GM12878 (cell line): ENCODE measurements around the gene TCERG1L. TPM values are rescaled to one million over a fixed set of nuclear protein-coding genes. Genes with fewer than 3 reads are reported as not detected.

ENCODE experiments used
- ATAC-seq: fragments of 200-7000 bp; cut with Tn5 transposase; 3 replicates; pipeline ENCODE4 v1.9.1; 2020; ENCODE audit warnings: mild to moderate bottlenecking, moderate library complexity
- BruUV-seq: library from RNA; stranded (reverse); fragments of 400-500 nt; replicated peaks from 2 replicates; lab custom pipeline; 2021; lab: Mats Ljungman, UMichigan
- CTCF ChIA-PET: fragments of 300-600 bp; sonication (Branson Sonifier 250); formaldehyde crosslinking; extraction: SDS; loops from one replicate; lab custom pipeline; 2021; ENCODE audit warnings: inconsistent platforms; lab: Yijun Ruan, JAX
- POLR2A ChIA-PET: fragments of 350-600 bp; formaldehyde crosslinking; extraction: SDS; loops from one replicate; lab custom pipeline; 2021; ENCODE audit warnings: inconsistent platforms; lab: Charles Lee
- RAD21 ChIA-PET: fragments of 300-600 bp; sonication (Branson Sonifier 250); formaldehyde crosslinking; loops from one replicate; lab custom pipeline; 2023; ENCODE audit warnings: antibody characterized with exemption; ENCODE audit not compliant: unreplicated experiment; lab: Charles Lee
- SMC1A ChIA-PET: fragments of 300-600 bp; sonication (Branson Sonifier 250); formaldehyde crosslinking; loops from one replicate; lab custom pipeline; 2023; ENCODE audit not compliant: unreplicated experiment, uncharacterized antibody; lab: Charles Lee
- DNase-seq: peaks from one replicate; pipeline ENCODE4 v3.0.0-alpha.2; 2011; ENCODE audit warnings: low read depth, low spot score
- FAIRE-seq: peaks from 3 replicates; lab custom pipeline; 2011; peaks lifted over from hg19 to GRCh38; lab: Jason Lieb, UNC
- H2AFZ ChIP-seq: 2 replicates; pipeline ENCODE4 v1.6.0; 2011; ENCODE audit warnings: low read depth, low read length, control low read depth; ENCODE audit not compliant: control insufficient read depth
- H3K27ac ChIP-seq: 2 replicates; pipeline ENCODE4 v1.5.1; 2011; ENCODE audit warnings: control low read depth; ENCODE audit not compliant: control insufficient read depth, insufficient read depth
- H3K27me3 ChIP-seq, 2 experiments: replicated peaks in 1 of 2; 2 replicates each; pipeline versions ENCODE4 v1.6.0 to v1.6.1; 2011; ENCODE audit warnings: low read length in 1 of 2; ENCODE audit not compliant: control insufficient read depth in 2 of 2, insufficient read depth in 2 of 2
- H3K36me3 ChIP-seq, 2 experiments: 2 replicates each; pipeline ENCODE4 v1.5.1; 2011; ENCODE audit warnings: low read length in 1 of 2; ENCODE audit not compliant: control insufficient read depth in 2 of 2, insufficient read depth in 2 of 2
- H3K4me1 ChIP-seq: 2 replicates; pipeline ENCODE4 v1.6.1; 2011; ENCODE audit warnings: mild to moderate bottlenecking, low read length, moderate library complexity, mixed read lengths; ENCODE audit not compliant: control insufficient read depth, insufficient read depth
- H3K4me2 ChIP-seq: 2 replicates; pipeline ENCODE4 v1.6.0; 2011; ENCODE audit warnings: control low read depth; ENCODE audit not compliant: control insufficient read depth, insufficient read depth
- H3K4me3 ChIP-seq: fragments of 200-600 bp; sonication (generic); 2 replicates; pipeline ENCODE4 v1.5.1; 2016
- H3K79me2 ChIP-seq: 2 replicates; pipeline ENCODE4 v1.6.0; 2011; ENCODE audit warnings: low read length; ENCODE audit not compliant: control insufficient read depth, insufficient read depth
- H3K9ac ChIP-seq: 2 replicates; pipeline ENCODE4 v1.8.0; 2011; ENCODE audit warnings: low read length, control low read depth, mixed read lengths; ENCODE audit not compliant: control insufficient read depth, insufficient read depth
- H3K9me3 ChIP-seq: replicated peaks from 3 replicates; pipeline ENCODE4 v1.5.1; 2011; ENCODE audit warnings: mild to moderate bottlenecking, low read length; ENCODE audit not compliant: control insufficient read depth, insufficient read depth
- H4K20me1 ChIP-seq: 2 replicates; pipeline ENCODE4 v1.6.0; 2011; ENCODE audit not compliant: control insufficient read depth, insufficient read depth
- ASH2L ChIP-seq: fragments of 300-600, 200-600 bp; sonication (generic); IDR thresholded peaks from 2 replicates; pipeline ENCODE4 v1.6.1; 2017; ENCODE audit warnings: low read depth, mild to moderate bottlenecking, borderline replicate concordance
- BHLHE40 ChIP-seq, 2 experiments: fragments of 450-650 bp in 1 of 2; IDR thresholded peaks; 2 replicates each; pipeline ENCODE4 v1.6.1; 2011 to 2017; ENCODE audit warnings: low read depth in 2 of 2, borderline replicate concordance in 1 of 2, improper control_type of control experiment in 1 of 2, low read length in 1 of 2, mild to moderate bottlenecking in 1 of 2
- DPF2 ChIP-seq: fragments of 450-650 bp; IDR thresholded peaks from 2 replicates; pipeline ENCODE4 v1.6.1; 2017; ENCODE audit warnings: mild to moderate bottlenecking
- ESRRA ChIP-seq: IDR thresholded peaks from 2 replicates; pipeline ENCODE4 v1.6.1; 2012; ENCODE audit warnings: mild to moderate bottlenecking, low read length, improper control_type of control experiment
- HDAC6 ChIP-seq: fragments of 200-600 bp; sonication (generic); IDR thresholded peaks from one replicate; pipeline ENCODE4 v1.8.0; 2017; ENCODE audit warnings: antibody characterized with exemption; ENCODE audit not compliant: unreplicated experiment
- IKZF2 ChIP-seq, 2 experiments: fragments of 450-650 bp; IDR thresholded peaks; 2 replicates each; pipeline ENCODE4 v1.6.1; 2017; ENCODE audit warnings: mild to moderate bottlenecking in 2 of 2, moderate library complexity in 2 of 2
- IRF4 ChIP-seq: IDR thresholded peaks from 2 replicates; pipeline ENCODE4 v1.6.1; 2011; ENCODE audit warnings: low read depth, low read length
- PML ChIP-seq: IDR thresholded peaks from 2 replicates; pipeline ENCODE4 v1.6.1; 2012; ENCODE audit warnings: low read length, inconsistent platforms
- POLR2AphosphoS2 ChIP-seq: IDR thresholded peaks from 2 replicates; pipeline ENCODE4 v1.6.1; 2011; ENCODE audit warnings: low read depth, mild to moderate bottlenecking, low read length, improper control_type of control experiment, moderate library complexity
- RCOR1 ChIP-seq: conservative IDR thresholded peaks from 2 replicates; pipeline ENCODE4 v1.6.1; 2012; ENCODE audit warnings: low read depth, low read length, improper control_type of control experiment
- WRNIP1 ChIP-seq: IDR thresholded peaks from 2 replicates; pipeline ENCODE4 v1.6.1; 2011; ENCODE audit warnings: low read depth, low read length, improper control_type of control experiment, borderline replicate concordance
- YY1 ChIP-seq: IDR thresholded peaks from 2 replicates; pipeline ENCODE4 v1.6.1; 2011; ENCODE audit warnings: low read depth, mild to moderate bottlenecking, low read length
- WGBS: methylation state at CpG from one replicate; pipeline ENCODE4 v1.1.6; 2016; ENCODE audit warnings: low lambda C conversion rate; ENCODE audit not compliant: insufficient replicate concordance, insufficient coverage; ENCODE audit errors: missing lambda C conversion rate; 5-methylcytosine and 5-hydroxymethylcytosine counted together
- in situ Hi-C: fragments of 300-500 bp; cut with MboI; formaldehyde crosslinking; loops from 9 replicates; pipeline ENCODE4 v1.14.3; 2018; ENCODE audit warnings: mixed read lengths
- intact Hi-C: fragments of 100-400 bp; cut with micrococcal nuclease; formaldehyde crosslinking; loops from one replicate; pipeline ENCODE4 v1.14.2; 2022; ENCODE audit not compliant: unreplicated experiment
- polyA plus RNA-seq, 11 experiments: library from polyadenylated mRNA; depleted of rRNA in 4 of 11; unstranded in 6 of 11; stranded (reverse) in 5 of 11; fragments of >200 nt; fragmentation: Nextera tagmentation in 4 of 11; fragmentation: Illumina TruSeq in 1 of 11; extraction: Ambion mirVana in 4 of 11; extraction: Trizol in 1 of 11; gene quantifications; 1 replicate in 1 of 11; 2 replicates in 10 of 11; pipeline versions ENCODE4 v1.2.1 to v1.2.3, GENCODE V29; 2011 to 2016; ENCODE audit warnings: inconsistent platforms in 2 of 11, missing spikeins in 2 of 11, low read depth in 1 of 11
- total RNA-seq, 4 experiments: library from RNA; depleted of rRNA in 3 of 4; stranded (reverse); fragments of >200 nt in 3 of 4; fragmentation: Illumina TruSeq in 1 of 4; extraction: Trizol in 1 of 4; gene quantifications; 2 replicates each; pipeline versions ENCODE4 v1.2.1 to v1.2.3, GENCODE V29; 2013 to 2021

Gene TCERG1L
- total and polyA plus RNA-seq, 10 of the 15 experiments (the other 5 are each of a cell fraction or from before 2014, with no cell fraction given): not detected

GRCh38 chr10:131111007-131111406 is 200.5 kb downstream of the TCERG1L start:
- SMC1A ChIA-PET: no interaction called here
- H2AFZ ChIP-seq: no peak overlapping the region
- no peak overlapping the region for H3K9ac ChIP-seq
- no peaks in the 10 kb centered on the region for H3K27me3 ChIP-seq
- H3K4me2 ChIP-seq: no peak overlapping the region
- BruUV-seq: no TSS peak
- FAIRE-seq: no peak
- 30% methylated on average over 7 of the region's 13 CpGs for WGBS
- POLR2A ChIA-PET: no interaction called here
- RAD21 ChIA-PET: no interaction called here
- no peaks in the 10 kb centered on the region for H3K36me3 ChIP-seq
- H3K9me3 ChIP-seq: no peaks in the 10 kb centered on the region; the same call in 2 of the 3 replicates
- no peaks in the 10 kb centered on the region for H3K4me1 ChIP-seq
- no peak overlapping the region for H3K4me3 ChIP-seq
- no peak for ATAC-seq
- TF ChIP-seq DPF2 (no peak), BHLHE40 (IDR thresholded peaks at IDR 0.05; ENCODE audit: borderline replicate concordance in 1 of 2, low read depth in 2 of 2, low read length in 1 of 2) (no peak)
- DNase-seq: no peak
- intact Hi-C loops: no loop called here
- in situ Hi-C loops: no loop called here
- no peaks in the 10 kb centered on the region for H3K79me2 ChIP-seq
- no peaks in the 10 kb centered on the region for H4K20me1 ChIP-seq
- CTCF ChIA-PET: no interaction called here
- no peak overlapping the region for H3K27ac ChIP-seq

- intact Hi-C loops: no loop called here
- 34% methylated on average over 11 of the region's 11 CpGs for WGBS
- POLR2A ChIA-PET: no interaction called here
- CTCF ChIA-PET: no interaction called here
- Histone ChIP-seq H3K9me3 (no peaks in the 10 kb centered on the region; the same call in 2 of the 3 replicates), H3K79me2 (no peaks in the 10 kb centered on the region), H3K4me3 (no peak overlapping the region), H3K36me3 (no peaks in the 10 kb centered on the region), H3K9ac (no peak overlapping the region), H3K27ac (no peak overlapping the region), H2AFZ (no peak overlapping the region), H3K27me3 (no peaks in the 10 kb centered on the region), H3K4me1 (no peaks in the 10 kb centered on the region), H4K20me1 (no peaks in the 10 kb centered on the region), H3K4me2 (no peak overlapping the region)
- BruUV-seq: no TSS peak
- ATAC-seq (no peak), DNase-seq (no peak), FAIRE-seq (no peak)
- in situ Hi-C loops: no loop called here
- TF ChIP-seq POLR2AphosphoS2 (no peak), ASH2L (no peak), PML (no peak), IRF4 (no peak), WRNIP1 (no peak), ESRRA (no peak), RCOR1 (no peak), IKZF2 (IDR thresholded peaks at IDR 0.05) (no peak), YY1 (no peak), HDAC6 (no peak)
- SMC1A ChIA-PET: no interaction called here
- RAD21 ChIA-PET: no interaction called here
These were observed 201.2 kb downstream of the TCERG1L start for GRCh38 chr10:131110241-131110783.
